Mammary epithelial cell (primary cell): ENCODE measurements around the gene MDFIC2.

Source experiments
- EZH2 ChIP-seq: IDR thresholded peaks from 2 replicates; pipeline ENCODE4 v1.6.1; 2012; ENCODE audit warnings: low read length, inconsistent platforms, borderline replicate concordance
- TF ChIP-seq, protein P1 (sequence below), 2 donors: IDR thresholded peaks in 1 of 2; conservative IDR thresholded peaks in 1 of 2; 2 replicates each; pipeline ENCODE4 v1.5.1; 2011 to 2012; ENCODE audit warnings: inconsistent platforms in 2 of 2, low read length in 2 of 2, mild to moderate bottlenecking in 2 of 2, control low read depth in 1 of 2, low read depth in 1 of 2; ENCODE audit not compliant: insufficient read depth in 1 of 2; ENCODE audit errors: extremely low read depth in 1 of 2

DNA sequence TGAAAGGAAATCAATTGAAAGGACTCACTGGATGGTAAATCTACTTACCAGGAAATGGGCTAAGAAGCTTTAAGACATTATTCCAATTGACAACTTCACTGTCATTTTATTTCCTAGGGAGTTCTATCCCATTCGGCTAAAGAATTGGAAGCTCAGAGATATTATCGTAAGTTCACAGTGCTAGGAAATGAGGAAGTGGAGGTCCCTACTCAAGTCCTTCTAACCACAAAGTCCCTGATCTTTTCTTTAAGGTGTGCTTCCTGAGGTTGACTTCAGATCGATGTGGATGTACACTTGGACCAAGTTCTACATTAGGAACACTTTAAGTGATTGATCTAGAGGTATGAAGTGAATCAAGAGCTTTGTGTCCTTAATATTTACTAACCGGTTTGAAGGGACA lies 63.6 kb downstream of the MDFIC2 start:
- TF ChIP-seq, protein P1, sequence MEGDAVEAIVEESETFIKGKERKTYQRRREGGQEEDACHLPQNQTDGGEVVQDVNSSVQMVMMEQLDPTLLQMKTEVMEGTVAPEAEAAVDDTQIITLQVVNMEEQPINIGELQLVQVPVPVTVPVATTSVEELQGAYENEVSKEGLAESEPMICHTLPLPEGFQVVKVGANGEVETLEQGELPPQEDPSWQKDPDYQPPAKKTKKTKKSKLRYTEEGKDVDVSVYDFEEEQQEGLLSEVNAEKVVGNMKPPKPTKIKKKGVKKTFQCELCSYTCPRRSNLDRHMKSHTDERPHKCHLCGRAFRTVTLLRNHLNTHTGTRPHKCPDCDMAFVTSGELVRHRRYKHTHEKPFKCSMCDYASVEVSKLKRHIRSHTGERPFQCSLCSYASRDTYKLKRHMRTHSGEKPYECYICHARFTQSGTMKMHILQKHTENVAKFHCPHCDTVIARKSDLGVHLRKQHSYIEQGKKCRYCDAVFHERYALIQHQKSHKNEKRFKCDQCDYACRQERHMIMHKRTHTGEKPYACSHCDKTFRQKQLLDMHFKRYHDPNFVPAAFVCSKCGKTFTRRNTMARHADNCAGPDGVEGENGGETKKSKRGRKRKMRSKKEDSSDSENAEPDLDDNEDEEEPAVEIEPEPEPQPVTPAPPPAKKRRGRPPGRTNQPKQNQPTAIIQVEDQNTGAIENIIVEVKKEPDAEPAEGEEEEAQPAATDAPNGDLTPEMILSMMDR (conservative IDR thresholded peaks at IDR 0.05 in 1 of 2, IDR thresholded peaks at IDR 0.05 in 1 of 2; ENCODE audit: extremely low read depth in 1 of 2, insufficient read depth in 1 of 2, low read depth in 1 of 2, low read length in 2 of 2), result no peak
- no peak for TF ChIP-seq EZH2
